Activated T-cell treated with anti-CD3 and anti-CD28 coated beads for 48 hours (primary cell): ENCODE data around the gene ARFIP1.

Experiments
- DNase-seq: peaks from one replicate; pipeline ENCODE4 v3.0.0-alpha.2; 2020; ENCODE audit warnings: low read depth

The ARFIP1 gene

GRCh38 chr4:152898606-152899005 is 118.9 kb downstream of the ARFIP1 start:
- no peak for DNase-seq

- DNase-seq: no peak
These were observed 120.6 kb downstream of the ARFIP1 start for GRCh38 chr4:152900395-152900794.

- no peak for DNase-seq
These were observed 121.5 kb downstream of the ARFIP1 start for GRCh38 chr4:152901205-152901604.

GRCh38 chr4:152903658-152904057 is 123.9 kb downstream of the ARFIP1 start:
- no peak for DNase-seq

- DNase-seq: no peak
These were observed 130.1 kb downstream of the ARFIP1 start for GRCh38 chr4:152909901-152910300.

- DNase-seq: no peak
These were observed 130.8 kb downstream of the ARFIP1 start for GRCh38 chr4:152910521-152910920.

- DNase-seq: no peak
These were observed 138.0 kb downstream of the ARFIP1 start for GRCh38 chr4:152917543-152918395.

- no peak for DNase-seq
These were observed 140.1 kb downstream of the ARFIP1 start for GRCh38 chr4:152919826-152920225.

GRCh38 chr4:152920768-152921167 is 141.0 kb downstream of the ARFIP1 start:
- no peak for DNase-seq

- no peak for DNase-seq
These were observed 141.5 kb downstream of the ARFIP1 start for GRCh38 chr4:152921284-152921683.

- DNase-seq: no peak
These were observed 146.1 kb downstream of the ARFIP1 start for GRCh38 chr4:152925851-152926250.

GRCh38 chr4:152926959-152927358 is 147.2 kb downstream of the ARFIP1 start:
- DNase-seq: no peak

GRCh38 chr4:152927737-152928136 is 148.0 kb downstream of the ARFIP1 start:
- DNase-seq: no peak

- no peak for DNase-seq
These were observed 148.5 kb downstream of the ARFIP1 start for GRCh38 chr4:152928286-152928685.

GRCh38 chr4:152929888-152930287 is 150.1 kb downstream of the ARFIP1 start:
- no peak for DNase-seq

- no peak for DNase-seq
These were observed 155.4 kb downstream of the ARFIP1 start for GRCh38 chr4:152935143-152935542.

- no peak for DNase-seq
These were observed 156.1 kb downstream of the ARFIP1 start, which contains the start of gene FHDC1 for GRCh38 chr4:152935631-152936445. TSS of gene FHDC1 (plus strand) at chr4:152936323. CDS start at chr4:152943058, 6,735 bp downstream.

- no peak for DNase-seq
These were observed 156.9 kb downstream of the ARFIP1 start for GRCh38 chr4:152936446-152937335.

- DNase-seq: no peak
These were observed 157.8 kb downstream of the ARFIP1 start for GRCh38 chr4:152937336-152938236.

GRCh38 chr4:152938237-152938947 is 158.6 kb downstream of the ARFIP1 start:
- DNase-seq: no peak
